MM.1S (cell line): ENCODE data around the gene ANO10.
"Not testable (repeated sequence)": the region's sequence is repeated elsewhere in the genome, so short reads cannot be mapped to it uniquely, and the experiment has no call there.

Source experiments
- EZH2 ChIP-seq: fragments of 300-600 bp; sonication (generic); optimal IDR thresholded peaks from 2 replicates; pipeline ENCODE3; 2017; ENCODE audit warnings: low read depth, mild to moderate bottlenecking, antibody characterized with exemption, low read length, mixed read lengths
- TF ChIP-seq, protein P1 (sequence below): fragments of 300-600 bp; sonication (generic); IDR thresholded peaks from 2 replicates; pipeline ENCODE4 v1.5.1; 2016; ENCODE audit warnings: antibody characterized with exemption, low read length, mixed read lengths

DNA sequence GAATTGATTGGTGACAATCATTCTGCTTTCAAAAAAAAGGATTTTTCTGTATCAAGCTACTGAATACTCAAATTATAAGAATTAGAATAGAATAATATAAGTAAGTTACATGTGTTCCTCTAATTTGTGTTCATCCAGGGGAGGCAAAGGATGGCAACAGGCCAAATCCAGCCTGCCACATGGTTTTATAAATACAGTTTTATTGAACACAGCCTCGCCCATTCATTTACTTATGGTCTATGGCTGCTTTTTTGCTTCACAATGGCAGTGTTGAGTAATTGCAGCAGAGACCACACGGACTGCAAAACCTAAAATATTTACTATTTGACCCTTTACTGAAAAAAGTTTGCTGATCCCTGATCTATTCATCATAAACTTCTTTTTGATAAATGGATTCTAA lies 21.9 kb downstream of the ANO10 start:
- TF ChIP-seq, protein P1, sequence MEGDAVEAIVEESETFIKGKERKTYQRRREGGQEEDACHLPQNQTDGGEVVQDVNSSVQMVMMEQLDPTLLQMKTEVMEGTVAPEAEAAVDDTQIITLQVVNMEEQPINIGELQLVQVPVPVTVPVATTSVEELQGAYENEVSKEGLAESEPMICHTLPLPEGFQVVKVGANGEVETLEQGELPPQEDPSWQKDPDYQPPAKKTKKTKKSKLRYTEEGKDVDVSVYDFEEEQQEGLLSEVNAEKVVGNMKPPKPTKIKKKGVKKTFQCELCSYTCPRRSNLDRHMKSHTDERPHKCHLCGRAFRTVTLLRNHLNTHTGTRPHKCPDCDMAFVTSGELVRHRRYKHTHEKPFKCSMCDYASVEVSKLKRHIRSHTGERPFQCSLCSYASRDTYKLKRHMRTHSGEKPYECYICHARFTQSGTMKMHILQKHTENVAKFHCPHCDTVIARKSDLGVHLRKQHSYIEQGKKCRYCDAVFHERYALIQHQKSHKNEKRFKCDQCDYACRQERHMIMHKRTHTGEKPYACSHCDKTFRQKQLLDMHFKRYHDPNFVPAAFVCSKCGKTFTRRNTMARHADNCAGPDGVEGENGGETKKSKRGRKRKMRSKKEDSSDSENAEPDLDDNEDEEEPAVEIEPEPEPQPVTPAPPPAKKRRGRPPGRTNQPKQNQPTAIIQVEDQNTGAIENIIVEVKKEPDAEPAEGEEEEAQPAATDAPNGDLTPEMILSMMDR, result not testable (repeated sequence)
- TF ChIP-seq EZH2, result not testable (repeated sequence)
